ENCODE measurements around the gene SCNN1A.

DNA sequence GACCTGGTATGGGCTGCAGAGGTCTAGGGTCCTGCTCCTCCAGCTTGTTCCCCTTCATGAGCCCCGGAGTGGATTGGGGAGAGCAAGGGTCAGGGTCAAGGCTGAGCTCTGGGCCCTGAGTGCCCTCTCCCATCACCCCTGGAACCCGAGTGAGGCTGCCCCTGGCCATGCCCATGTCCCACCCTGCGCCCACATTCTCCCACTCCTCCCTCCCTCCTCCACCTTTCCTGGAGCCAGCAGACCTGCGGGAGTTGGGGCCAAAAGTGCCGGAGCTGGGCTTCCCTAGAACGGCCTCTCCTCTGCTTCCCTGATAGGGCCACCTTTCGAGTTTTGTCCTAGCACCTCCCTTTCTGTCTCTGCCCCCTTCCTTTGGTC, 590 bp downstream of the SCNN1A start:
- TF ChIP-seq MXI1 (IDR thresholded peaks at IDR 0.05; ENCODE audit: borderline replicate concordance, low read depth, low read length) = no peak
- TF ChIP-seq, protein P1, sequence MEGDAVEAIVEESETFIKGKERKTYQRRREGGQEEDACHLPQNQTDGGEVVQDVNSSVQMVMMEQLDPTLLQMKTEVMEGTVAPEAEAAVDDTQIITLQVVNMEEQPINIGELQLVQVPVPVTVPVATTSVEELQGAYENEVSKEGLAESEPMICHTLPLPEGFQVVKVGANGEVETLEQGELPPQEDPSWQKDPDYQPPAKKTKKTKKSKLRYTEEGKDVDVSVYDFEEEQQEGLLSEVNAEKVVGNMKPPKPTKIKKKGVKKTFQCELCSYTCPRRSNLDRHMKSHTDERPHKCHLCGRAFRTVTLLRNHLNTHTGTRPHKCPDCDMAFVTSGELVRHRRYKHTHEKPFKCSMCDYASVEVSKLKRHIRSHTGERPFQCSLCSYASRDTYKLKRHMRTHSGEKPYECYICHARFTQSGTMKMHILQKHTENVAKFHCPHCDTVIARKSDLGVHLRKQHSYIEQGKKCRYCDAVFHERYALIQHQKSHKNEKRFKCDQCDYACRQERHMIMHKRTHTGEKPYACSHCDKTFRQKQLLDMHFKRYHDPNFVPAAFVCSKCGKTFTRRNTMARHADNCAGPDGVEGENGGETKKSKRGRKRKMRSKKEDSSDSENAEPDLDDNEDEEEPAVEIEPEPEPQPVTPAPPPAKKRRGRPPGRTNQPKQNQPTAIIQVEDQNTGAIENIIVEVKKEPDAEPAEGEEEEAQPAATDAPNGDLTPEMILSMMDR (conservative IDR thresholded peaks at IDR 0.05; ENCODE audit: low read depth, low read length) = no peak
- TF ChIP-seq BHLHE40 (IDR thresholded peaks at IDR 0.05; ENCODE audit: low read depth, low read length) = no peak
- no peak for TF ChIP-seq POLR2A (IDR thresholded peaks at IDR 0.05; ENCODE audit: low read depth, low read length)
- no peak for TF ChIP-seq RAD21 (IDR thresholded peaks at IDR 0.05; ENCODE audit: low read length)
- no peak for TF ChIP-seq CEBPB (IDR thresholded peaks at IDR 0.05; ENCODE audit: low read depth, low read length)
- no peak for TF ChIP-seq MAFK (IDR thresholded peaks at IDR 0.05; ENCODE audit: low read depth, low read length)
- TF ChIP-seq CHD1 (IDR thresholded peaks at IDR 0.05; ENCODE audit: low read depth, low read length) = no peak
- TF ChIP-seq FOS (IDR thresholded peaks at IDR 0.05; ENCODE audit: low read depth, low read length) = no peak

Measured in IMR-90 (cell line).